HS-5 (cell line): ENCODE data around the gene SART3.

Experiments used
- DNase-seq: peaks from one replicate; pipeline ENCODE4 v3.0.0-alpha.2; 2012; ENCODE audit warnings: low read depth

SART3 gene

GRCh38 chr12:108484431-108484830 is 76.5 kb downstream of the SART3 start:
- no peak for DNase-seq

GRCh38 chr12:108483213-108484059 is 77.5 kb downstream of the SART3 start:
- no peak for DNase-seq

- DNase-seq, result peak; percentile 15
Observed at GRCh38 chr12:108482717-108483212, 78.2 kb downstream of the SART3 start.

GRCh38 chr12:108479364-108480070 is 81.5 kb downstream of the SART3 start:
- DNase-seq, result no peak

- DNase-seq, result no peak
Observed at GRCh38 chr12:108478611-108479206, 82.3 kb downstream of the SART3 start.

- DNase-seq, result no peak
Observed at GRCh38 chr12:108477881-108478259, 83.1 kb downstream of the SART3 start.

GRCh38 chr12:108477055-108477880 is 83.7 kb downstream of the SART3 start:
- DNase-seq, result no peak

- DNase-seq, result no peak
Observed at GRCh38 chr12:108475396-108475795, 85.6 kb downstream of the SART3 start.

GRCh38 chr12:108473400-108474055 is 87.4 kb downstream of the SART3 start:
- DNase-seq, result no peak
